ENCODE measurements around the gene PACSIN1. TPM values are rescaled to one million over a fixed set of nuclear protein-coding genes. Genes with fewer than 3 reads are reported as not detected.

PACSIN1 gene
- total and polyA plus RNA-seq, 8 donors: under 0.01 to 2.2 (median 0.49) TPM; not detected in 2

DNA sequence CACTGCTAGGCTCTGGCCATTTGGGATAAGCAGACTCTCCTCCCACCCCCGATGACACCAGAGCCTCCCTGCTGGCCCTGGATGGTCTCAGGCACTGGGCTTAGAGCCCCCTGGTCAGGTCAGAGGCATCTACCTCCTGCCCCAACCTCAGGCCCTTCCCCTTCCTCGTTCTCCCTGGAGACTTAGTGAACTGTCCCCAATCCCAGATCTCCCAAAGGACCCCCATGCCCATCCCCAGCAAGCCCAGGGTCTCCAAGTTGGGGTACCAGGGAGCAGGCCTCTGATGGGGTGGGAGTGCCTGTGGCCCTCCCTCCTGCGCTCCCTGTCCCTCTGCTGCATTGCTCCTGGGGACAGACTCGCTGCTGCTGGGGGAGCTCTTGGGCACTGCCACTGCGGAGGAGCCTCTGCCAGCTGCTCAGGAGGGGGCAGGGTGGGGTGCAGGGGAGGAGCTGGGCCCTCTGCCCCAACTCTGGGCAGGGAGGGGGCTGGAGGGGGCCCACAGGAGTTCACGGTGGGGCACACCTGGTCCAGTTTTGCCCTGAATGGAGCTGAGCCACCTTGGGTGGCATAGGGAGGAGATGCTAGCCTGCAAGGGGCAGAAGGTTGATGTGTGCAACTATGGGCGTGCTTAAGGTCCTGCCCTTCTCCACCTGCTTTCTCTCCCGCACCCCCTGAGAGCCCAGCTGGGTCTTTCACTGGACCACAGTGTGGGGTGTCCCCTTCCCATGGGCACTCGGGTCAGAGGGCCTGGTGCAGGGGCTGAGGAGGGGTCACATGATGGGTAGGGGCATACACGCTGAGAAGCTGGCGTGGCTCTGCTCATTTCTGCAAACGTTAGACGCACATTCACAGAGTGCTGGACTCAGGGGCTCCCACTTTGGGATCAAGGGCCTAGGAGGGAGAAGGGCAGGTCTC lies 49.9 kb downstream of the PACSIN1 start:
- DNase-seq: peak in 1 of 2 donors; percentile 1
- TF ChIP-seq, protein P1, sequence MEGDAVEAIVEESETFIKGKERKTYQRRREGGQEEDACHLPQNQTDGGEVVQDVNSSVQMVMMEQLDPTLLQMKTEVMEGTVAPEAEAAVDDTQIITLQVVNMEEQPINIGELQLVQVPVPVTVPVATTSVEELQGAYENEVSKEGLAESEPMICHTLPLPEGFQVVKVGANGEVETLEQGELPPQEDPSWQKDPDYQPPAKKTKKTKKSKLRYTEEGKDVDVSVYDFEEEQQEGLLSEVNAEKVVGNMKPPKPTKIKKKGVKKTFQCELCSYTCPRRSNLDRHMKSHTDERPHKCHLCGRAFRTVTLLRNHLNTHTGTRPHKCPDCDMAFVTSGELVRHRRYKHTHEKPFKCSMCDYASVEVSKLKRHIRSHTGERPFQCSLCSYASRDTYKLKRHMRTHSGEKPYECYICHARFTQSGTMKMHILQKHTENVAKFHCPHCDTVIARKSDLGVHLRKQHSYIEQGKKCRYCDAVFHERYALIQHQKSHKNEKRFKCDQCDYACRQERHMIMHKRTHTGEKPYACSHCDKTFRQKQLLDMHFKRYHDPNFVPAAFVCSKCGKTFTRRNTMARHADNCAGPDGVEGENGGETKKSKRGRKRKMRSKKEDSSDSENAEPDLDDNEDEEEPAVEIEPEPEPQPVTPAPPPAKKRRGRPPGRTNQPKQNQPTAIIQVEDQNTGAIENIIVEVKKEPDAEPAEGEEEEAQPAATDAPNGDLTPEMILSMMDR (IDR thresholded peaks at IDR 0.05): no peak
- TF ChIP-seq EP300 (IDR thresholded peaks at IDR 0.05) (no peak), POLR2AphosphoS5 (IDR thresholded peaks at IDR 0.05) (no peak), POLR2A (IDR thresholded peaks at IDR 0.05) (no peak)
- intact Hi-C loops (cut with DNase I; ENCODE audit: low total_unique reads): no loop called here
- WGBS, 5 donors: 77 to 84% (median 80%) methylated on average over 11 to 13 of the region's 13 CpGs
- no peaks in the 10 kb centered on the region for H3K9me3 ChIP-seq
- H3K36me3 ChIP-seq: no peaks in the 10 kb centered on the region
- H3K27me3 ChIP-seq: peaks cover 0 to 41% (median 14%) of the 10 kb centered on the region in 3 donors
- H3K4me1 ChIP-seq: peaks cover 0 to 8% (median 3%) of the 10 kb centered on the region in 4 donors
- H3K27ac ChIP-seq: no peak overlapping the region
- H3K4me3 ChIP-seq: no peak overlapping the region

DNA sequence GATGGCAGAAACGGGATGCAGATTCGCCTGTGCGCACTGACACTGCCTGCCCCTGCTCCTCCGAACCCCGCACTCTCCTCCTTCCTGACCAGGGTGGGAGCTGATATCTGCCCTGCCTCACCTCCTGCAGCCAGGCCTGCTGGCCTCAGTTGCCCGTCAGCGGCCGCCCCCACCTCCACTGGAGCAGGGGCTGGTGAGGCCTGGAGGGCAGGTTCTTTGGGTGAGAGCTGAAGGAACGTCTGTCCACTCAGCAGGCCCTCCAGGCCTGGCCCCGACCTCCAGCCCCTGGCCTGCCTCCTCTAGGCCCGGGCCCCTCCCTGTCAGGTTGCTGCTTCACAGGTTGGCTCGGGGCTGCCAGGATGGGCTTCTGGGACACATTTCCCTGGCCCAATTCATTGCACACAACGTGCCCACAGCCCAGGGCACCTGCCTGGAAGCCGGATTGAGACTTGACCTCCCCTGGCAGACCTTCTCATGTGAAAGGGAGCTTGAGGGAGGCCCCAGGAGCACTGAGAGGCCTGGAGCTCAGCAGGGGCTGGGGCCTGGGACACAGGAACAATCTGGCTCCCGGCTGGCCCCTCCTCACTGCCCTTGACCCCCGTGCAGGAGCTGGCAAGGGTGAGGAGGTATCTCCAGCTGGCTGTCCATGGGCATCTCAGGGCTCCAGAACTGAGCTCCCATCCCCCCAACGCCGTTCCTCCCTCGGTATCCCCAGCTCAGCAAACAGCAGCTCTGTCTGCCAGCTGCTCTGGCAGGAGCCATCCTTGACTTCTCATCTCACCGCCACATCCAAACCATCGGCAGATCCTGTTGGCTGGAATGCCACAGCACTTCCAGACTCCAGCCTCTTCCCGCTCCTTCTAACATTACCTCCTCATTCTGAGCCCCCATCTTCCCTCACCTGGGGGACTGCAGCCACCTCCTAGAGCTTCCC lies 50.8 kb downstream of the PACSIN1 start:
- Histone ChIP-seq H3K9me3 (no peaks in the 10 kb centered on the region), H3K27me3 (peaks cover 0 to 41% (median 14%) of the 10 kb centered on the region in 3 donors), H3K4me3 (no peak overlapping the region), H3K36me3 (no peaks in the 10 kb centered on the region), H3K4me1 (peaks cover 0 to 8% (median 3%) of the 10 kb centered on the region in 4 donors), H3K27ac (no peak overlapping the region)
- DNase-seq: peak in 1 of 2 donors; percentile 3
- 84 to 89% (median 87%) methylated on average over 15 to 22 of the region's 22 CpGs for WGBS, 5 donors
- no peak for TF ChIP-seq POLR2A (IDR thresholded peaks at IDR 0.05)
- TF ChIP-seq, protein P1 (IDR thresholded peaks at IDR 0.05): no peak
- TF ChIP-seq POLR2AphosphoS5 (IDR thresholded peaks at IDR 0.05): no peak
- TF ChIP-seq EP300 (IDR thresholded peaks at IDR 0.05): no peak
- intact Hi-C loops (cut with DNase I; ENCODE audit: low total_unique reads): no loop called here

DNA sequence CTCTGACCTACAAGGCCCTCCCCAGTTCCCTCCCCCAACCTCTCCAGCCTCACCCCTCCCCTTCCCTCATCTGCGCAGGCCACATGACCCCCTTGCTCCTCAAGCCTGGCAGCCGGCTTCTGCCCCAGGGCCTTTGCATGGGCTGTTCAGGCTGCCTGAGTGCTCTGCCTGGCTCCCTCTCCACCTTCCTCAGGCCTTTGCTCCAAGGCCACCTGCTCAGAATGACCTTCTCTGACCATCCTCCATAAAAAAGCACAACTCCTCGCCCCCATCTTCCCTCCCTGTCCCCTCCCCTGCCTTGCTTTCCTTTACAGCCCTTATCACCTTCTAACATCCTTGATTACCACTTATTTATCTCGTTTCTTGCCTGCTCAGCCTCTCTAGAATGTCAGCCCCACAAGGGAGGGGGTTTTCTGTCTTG lies 51.6 kb downstream of the PACSIN1 start:
- H3K4me1 ChIP-seq: peaks cover 0 to 8% (median 3%) of the 10 kb centered on the region in 4 donors
- WGBS, 5 donors: 71 to 82% (median 74%) methylated on average over 4 of the region's 4 CpGs
- H3K27me3 ChIP-seq: peaks cover 0 to 41% (median 14%) of the 10 kb centered on the region in 3 donors
- no peak overlapping the region for H3K27ac ChIP-seq
- no peaks in the 10 kb centered on the region for H3K9me3 ChIP-seq
- no peak overlapping the region for H3K4me3 ChIP-seq
- intact Hi-C loops (cut with DNase I; ENCODE audit: low total_unique reads): no loop called here
- H3K36me3 ChIP-seq: no peaks in the 10 kb centered on the region
- TF ChIP-seq POLR2AphosphoS5 (IDR thresholded peaks at IDR 0.05) (no peak), EP300 (IDR thresholded peaks at IDR 0.05) (no peak), POLR2A (IDR thresholded peaks at IDR 0.05) (no peak)
- TF ChIP-seq, protein P1 (IDR thresholded peaks at IDR 0.05): no peak
- DNase-seq: peak in 1 of 2 donors; percentile 1

DNA sequence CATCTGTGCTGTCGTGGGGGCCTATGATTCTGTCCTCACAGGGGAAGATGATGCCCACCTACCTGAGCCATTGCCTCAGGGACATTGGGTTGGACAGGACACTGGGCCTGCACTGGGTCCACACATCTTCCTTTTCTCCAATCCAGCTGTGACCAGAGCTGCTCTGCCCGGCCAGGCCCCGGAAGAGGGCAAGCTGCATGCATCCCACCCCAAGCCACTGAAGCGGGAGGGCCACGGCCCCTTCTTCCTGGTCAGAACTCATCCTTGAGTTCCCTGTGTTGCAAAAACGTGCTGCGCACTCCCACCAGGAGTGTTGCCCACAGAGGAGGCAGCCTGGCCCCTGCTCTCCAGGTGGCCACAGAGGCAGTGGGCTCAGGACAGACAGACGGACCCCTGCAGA lies 52.1 kb downstream of the PACSIN1 start:
- intact Hi-C loops (cut with DNase I; ENCODE audit: low total_unique reads): no loop called here
- no peaks in the 10 kb centered on the region for H3K36me3 ChIP-seq
- peaks cover 0 to 41% (median 14%) of the 10 kb centered on the region in 3 donors for H3K27me3 ChIP-seq
- DNase-seq: peak in 1 of 2 donors; percentile 0
- no peak overlapping the region for H3K4me3 ChIP-seq
- TF ChIP-seq POLR2A (IDR thresholded peaks at IDR 0.05): no peak
- TF ChIP-seq, protein P1 (IDR thresholded peaks at IDR 0.05): no peak
- no peak for TF ChIP-seq EP300 (IDR thresholded peaks at IDR 0.05)
- TF ChIP-seq POLR2AphosphoS5 (IDR thresholded peaks at IDR 0.05): no peak
- no peak overlapping the region for H3K27ac ChIP-seq
- H3K4me1 ChIP-seq: peaks cover 0 to 8% (median 3%) of the 10 kb centered on the region in 4 donors
- 86 to 91% (median 89%) methylated on average over 8 of the region's 8 CpGs for WGBS, 5 donors
- H3K9me3 ChIP-seq: no peaks in the 10 kb centered on the region

Measured in stomach (tissue), 9 donors.